ENCODE measurements around the gene ZNF35.
"Not testable (repeated sequence)": the region's sequence is repeated elsewhere in the genome, so short reads cannot be mapped to it uniquely, and the experiment has no call there.

Gene ZNF35

GRCh38 chr3:44648564-44649229 is at the start of gene ZNF35:
Gene ZNF35 (plus strand): TSS chr3:44648732. CDS start chr3:44651068, 2,336 bp downstream.
- no peak for DNase-seq (ENCODE audit: low spot score)

DNA sequence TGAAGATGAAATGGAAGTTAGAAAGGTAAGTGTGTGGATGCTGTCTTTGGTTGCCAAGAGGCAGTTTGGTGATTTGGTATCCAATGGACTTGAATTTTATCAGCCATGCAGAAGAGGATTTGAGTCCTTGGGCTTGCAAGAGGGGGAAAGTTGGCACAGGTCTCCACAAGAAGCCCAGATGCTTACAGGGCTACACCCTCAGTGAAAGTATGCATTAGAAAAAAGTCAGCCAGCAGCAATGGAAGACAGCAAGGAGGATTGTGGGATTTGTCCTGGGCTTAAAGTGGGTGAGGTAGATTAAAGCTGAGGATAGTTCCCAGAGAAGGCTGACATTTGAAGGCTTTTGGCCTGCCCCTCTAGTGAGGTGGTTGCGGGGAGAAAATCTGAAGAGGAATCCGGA is 46.8 kb upstream of the ZNF35 start:
- DNase-seq (ENCODE audit: low spot score), result no peak

GRCh38 chr3:44612678-44613077 is 35.9 kb upstream of the ZNF35 start:
- no peak for DNase-seq (ENCODE audit: low spot score)

- DNase-seq (ENCODE audit: low spot score), result peak; percentile 21
These were observed 23.6 kb upstream of the ZNF35 start, which contains the start of gene ZNF197 for GRCh38 chr3:44624749-44625480. Gene ZNF197 (plus strand): TSS chr3:44625036. CDS start chr3:44629155, 4,119 bp downstream.

DNA sequence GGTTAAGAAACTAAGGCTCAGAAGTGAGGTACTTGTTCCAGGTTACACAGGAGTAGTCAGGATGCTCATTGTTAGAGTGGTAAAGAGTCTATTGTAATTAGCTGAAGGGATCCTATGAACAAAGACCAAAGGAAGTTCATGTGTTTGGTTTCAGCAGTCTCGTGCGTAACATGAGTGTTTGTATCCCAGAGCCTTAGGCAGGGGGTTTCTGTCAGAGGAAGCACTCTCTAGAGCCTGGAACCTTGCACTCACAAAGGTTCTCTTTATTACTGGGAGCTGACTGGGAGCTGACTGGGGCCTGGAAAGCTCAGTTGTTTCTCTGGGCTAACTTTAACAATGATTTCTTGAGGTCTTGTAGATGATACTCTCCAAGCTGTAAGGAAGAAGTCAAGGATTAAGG is 19.8 kb upstream of the ZNF35 start:
- no peak for DNase-seq (ENCODE audit: low spot score)

DNA sequence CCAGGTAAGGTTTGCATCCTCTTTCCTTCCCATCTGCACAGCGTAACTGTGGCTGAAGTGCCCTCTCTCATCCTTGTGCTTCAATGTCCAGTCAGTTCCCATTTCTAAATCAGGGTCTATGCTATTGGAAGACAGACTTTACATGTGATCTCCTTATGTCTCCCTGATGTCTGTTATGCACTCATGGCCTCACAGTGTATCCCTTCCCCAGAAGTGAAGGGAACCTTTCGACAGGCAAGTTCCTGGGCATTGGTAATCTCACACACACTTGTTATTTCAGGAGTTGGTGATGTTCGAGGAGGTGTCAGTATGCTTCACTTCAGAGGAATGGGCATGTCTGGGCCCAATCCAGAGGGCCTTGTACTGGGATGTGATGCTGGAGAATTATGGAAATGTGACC is 16.3 kb upstream of the ZNF35 start:
- no peak for DNase-seq (ENCODE audit: low spot score)

GRCh38 chr3:44642337-44642736 is 6.2 kb upstream of the ZNF35 start:
- DNase-seq (ENCODE audit: low spot score), result no peak

DNA sequence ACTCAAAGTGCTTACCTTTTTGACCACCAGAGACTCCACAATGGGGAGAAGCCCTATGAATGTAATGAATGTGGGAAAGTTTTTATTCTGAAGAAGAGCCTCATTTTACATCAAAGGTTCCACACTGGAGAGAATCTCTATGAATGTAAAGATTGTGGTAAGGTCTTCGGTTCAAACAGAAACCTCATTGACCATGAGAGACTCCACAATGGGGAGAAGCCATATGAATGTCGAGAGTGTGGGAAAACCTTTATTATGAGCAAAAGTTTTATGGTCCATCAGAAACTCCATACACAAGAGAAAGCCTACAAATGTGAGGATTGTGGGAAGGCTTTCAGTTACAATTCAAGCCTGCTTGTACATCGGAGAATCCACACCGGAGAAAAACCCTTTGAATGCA is 5.5 kb upstream of the ZNF35 start:
- no peak for DNase-seq (ENCODE audit: low spot score)

- no peak for DNase-seq (ENCODE audit: low spot score)
These were observed 761 bp upstream of the ZNF35 start for GRCh38 chr3:44647771-44648170.

DNA sequence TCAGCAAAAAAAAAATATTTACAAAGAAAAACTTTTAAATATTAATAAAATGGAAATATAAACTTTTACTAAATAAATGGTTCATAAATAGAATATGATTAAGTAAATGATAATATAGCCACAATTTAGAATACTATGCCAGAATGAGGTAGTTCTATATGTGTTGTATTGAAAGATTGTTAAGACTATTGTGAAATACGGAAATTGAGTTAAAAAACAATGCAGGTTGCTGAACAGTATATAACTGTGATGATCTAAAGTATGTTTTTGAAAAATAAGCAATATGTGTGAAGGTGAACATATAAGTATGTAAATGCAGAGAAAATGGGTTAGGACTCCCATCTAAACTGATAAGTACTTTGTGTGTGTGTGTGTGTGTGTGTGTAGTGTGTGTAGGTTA is 1.2 kb downstream of the ZNF35 start:
- DNase-seq (ENCODE audit: low spot score), result no peak

DNA sequence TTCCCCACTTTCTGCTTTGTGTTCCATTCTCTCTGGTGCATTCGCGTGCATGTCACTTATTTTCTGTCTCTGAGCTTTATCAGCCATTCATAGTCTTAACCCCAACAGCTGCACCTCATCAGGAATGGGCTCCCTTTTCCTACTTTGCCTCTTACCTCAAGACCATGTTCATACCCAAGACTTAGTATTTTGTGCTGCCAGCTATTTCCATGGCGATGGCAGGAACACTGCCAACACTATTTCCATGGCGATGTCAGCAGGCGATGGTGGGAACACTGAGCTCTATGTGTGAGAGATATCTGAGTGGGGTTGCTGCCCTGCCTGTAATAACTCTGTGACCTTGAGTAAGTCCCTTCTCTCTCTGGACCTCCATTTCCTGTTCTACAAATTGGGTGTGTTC is 5.5 kb downstream of the ZNF35 start:
- no peak for DNase-seq (ENCODE audit: low spot score)

GRCh38 chr3:44659015-44659414 is 10.5 kb downstream of the ZNF35 start:
- no peak for DNase-seq (ENCODE audit: low spot score)

DNA sequence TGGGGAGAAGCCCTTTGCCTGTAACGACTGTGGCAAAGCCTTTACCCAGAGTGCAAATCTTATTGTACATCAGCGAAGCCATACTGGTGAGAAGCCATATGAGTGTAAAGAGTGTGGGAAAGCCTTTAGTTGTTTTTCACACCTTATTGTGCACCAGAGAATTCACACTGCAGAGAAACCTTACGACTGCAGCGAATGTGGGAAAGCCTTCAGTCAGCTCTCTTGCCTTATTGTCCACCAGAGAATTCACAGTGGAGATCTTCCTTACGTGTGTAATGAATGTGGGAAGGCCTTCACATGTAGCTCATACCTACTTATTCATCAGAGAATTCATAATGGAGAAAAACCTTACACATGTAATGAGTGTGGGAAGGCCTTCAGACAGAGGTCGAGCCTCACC is 10.9 kb downstream of the ZNF35 start:
- DNase-seq (ENCODE audit: low spot score), result no peak

GRCh38 chr3:44661189-44661588 is 12.7 kb downstream of the ZNF35 start:
- DNase-seq (ENCODE audit: low spot score), result no peak

DNA sequence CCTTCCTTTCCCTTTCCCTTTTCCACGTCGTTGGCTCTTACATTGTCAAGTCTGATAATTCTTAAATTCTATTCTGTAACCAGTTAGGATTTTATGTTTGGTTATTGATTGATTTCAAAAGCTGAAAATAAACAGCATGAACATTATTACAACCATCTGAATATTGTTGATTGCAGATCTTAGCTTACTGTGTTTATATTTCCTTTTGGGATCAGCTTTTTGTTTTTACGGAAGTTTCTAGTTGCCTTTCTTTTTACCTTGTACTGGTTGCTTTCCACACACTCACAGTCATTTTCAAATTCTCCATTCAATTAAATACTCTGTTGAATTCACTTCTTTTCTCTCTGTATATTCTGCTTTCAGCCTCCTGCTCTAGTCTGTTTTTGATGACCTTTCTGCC is 16.6 kb downstream of the ZNF35 start:
- DNase-seq (ENCODE audit: low spot score), result no peak

DNA sequence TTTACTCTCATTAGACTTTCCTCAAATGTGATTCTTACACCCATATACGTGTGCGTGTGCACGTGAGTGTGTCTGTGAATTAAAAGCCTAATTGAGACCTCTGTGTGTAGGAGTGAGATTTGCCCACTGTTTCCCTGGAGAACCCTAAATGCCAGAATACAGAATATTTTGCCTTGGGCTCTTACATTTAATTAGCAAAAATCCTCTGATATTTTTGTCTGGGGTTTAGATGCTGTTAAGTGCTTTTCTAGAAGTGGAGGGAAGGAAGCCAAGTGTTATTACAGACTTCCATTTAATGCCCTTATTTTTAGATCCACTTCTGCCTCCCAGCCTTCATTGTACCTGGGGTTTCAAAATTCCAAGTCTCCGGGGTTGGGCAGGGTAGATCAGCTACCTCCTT is 17.8 kb downstream of the ZNF35 start:
- DNase-seq (ENCODE audit: low spot score), result no peak

- DNase-seq (ENCODE audit: low spot score), result no peak
These were observed 21.2 kb downstream of the ZNF35 start for GRCh38 chr3:44669760-44670159.

GRCh38 chr3:44673466-44673865 is 24.9 kb downstream of the ZNF35 start:
- DNase-seq (ENCODE audit: low spot score), result not testable (repeated sequence)

DNA sequence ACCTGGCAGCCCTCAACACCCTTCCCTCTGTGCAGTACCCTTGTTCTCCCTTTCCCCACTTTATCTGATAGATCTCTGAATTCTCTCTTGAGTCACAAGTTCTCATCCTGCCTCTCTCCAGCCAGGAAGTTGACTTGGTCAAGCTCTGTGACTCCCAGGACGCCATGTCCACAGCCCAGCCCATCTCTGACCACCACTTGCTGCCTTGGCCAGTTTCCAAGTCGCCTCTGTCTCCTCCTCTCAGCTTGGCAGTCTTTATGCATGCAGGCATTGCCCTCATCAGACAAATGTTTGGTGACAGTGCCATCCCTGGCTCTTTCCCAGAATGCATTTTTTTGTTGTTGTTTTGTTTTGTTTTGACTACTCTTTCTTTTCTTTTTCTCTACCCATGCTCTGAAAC is 25.7 kb downstream of the ZNF35 start:
- no peak for DNase-seq (ENCODE audit: low spot score)

GRCh38 chr3:44678480-44679116 is 30.1 kb downstream of the ZNF35 start:
- no peak for DNase-seq (ENCODE audit: low spot score)

- DNase-seq (ENCODE audit: low spot score), result no peak
These were observed 32.5 kb downstream of the ZNF35 start for GRCh38 chr3:44680921-44681455.

- DNase-seq (ENCODE audit: low spot score), result no peak
These were observed 33.8 kb downstream of the ZNF35 start for GRCh38 chr3:44682182-44682896.

All from hematopoietic multipotent progenitor cell treated with erythropoietin and hydrocortisone succinate and interleukin-3 and kit ligand, for 17 days (in vitro differentiated cells).